Ascending aorta (tissue), 2 donors: ENCODE results near the gene DYNLL1. TPM values are rescaled to one million over a fixed set of nuclear protein-coding genes. Genes with fewer than 3 reads are reported as not detected.
"Not testable (repeated sequence)": the region's sequence is repeated elsewhere in the genome, so short reads cannot be mapped to it uniquely, and the experiment has no call there.

ENCODE experiments used
- DNase-seq, 2 donors: peaks; one replicate each; pipeline ENCODE4 v3.0.0-alpha.2; 2019; ENCODE audit warnings: low spot score in 2 of 2
- H3K27ac ChIP-seq, 2 donors: fragments of 200-600 bp; sonication (generic); one replicate each; pipeline ENCODE4 v1.5.1; 2016 to 2017; ENCODE audit warnings: mild to moderate bottlenecking in 1 of 2
- H3K27me3 ChIP-seq: fragments of 200-600 bp; sonication (generic); one replicate; pipeline ENCODE4 v1.5.1; 2017
- H3K36me3 ChIP-seq, 2 donors: fragments of 200-600 bp; sonication (generic); one replicate each; pipeline ENCODE4 v1.5.1; 2016
- H3K4me1 ChIP-seq, 2 donors: fragments of 200-600 bp; sonication (generic); one replicate each; pipeline ENCODE4 v1.5.1; 2016 to 2017; ENCODE audit warnings: mild to moderate bottlenecking in 1 of 2
- H3K4me3 ChIP-seq, 2 donors: fragments of 200-600 bp; sonication (generic); one replicate each; pipeline ENCODE4 v1.5.1; 2016 to 2017; ENCODE audit warnings: mild to moderate bottlenecking in 1 of 2
- H3K9me3 ChIP-seq, 2 donors: fragments of 200-600 bp; sonication (generic); one replicate each; pipeline ENCODE4 v1.5.1; 2016
- intact Hi-C: fragments of 100-400 bp; cut with DNase I; formaldehyde crosslinking; loops from one replicate; pipeline ENCODE4 v1.15.1; 2023
- total RNA-seq: library from RNA; depleted of rRNA; stranded (reverse); fragments of >200 nt; gene quantifications from one replicate; pipeline ENCODE4 v1.1.0, GENCODE V29; 2016
- TF ChIP-seq, protein P1 (sequence below), 3 experiments: fragments of 200-600 bp in 2 of 3; fragments of 450-650 bp in 1 of 3; sonication (generic) in 2 of 3; IDR thresholded peaks; one replicate each; pipeline ENCODE4 v1.5.1; 2016 to 2019; ENCODE audit warnings: antibody characterized with exemption in 3 of 3, mild to moderate bottlenecking in 1 of 3, moderate library complexity in 1 of 3

Gene DYNLL1
- total RNA-seq, 1 donor from 2014 or later, result 216 TPM

DNA sequence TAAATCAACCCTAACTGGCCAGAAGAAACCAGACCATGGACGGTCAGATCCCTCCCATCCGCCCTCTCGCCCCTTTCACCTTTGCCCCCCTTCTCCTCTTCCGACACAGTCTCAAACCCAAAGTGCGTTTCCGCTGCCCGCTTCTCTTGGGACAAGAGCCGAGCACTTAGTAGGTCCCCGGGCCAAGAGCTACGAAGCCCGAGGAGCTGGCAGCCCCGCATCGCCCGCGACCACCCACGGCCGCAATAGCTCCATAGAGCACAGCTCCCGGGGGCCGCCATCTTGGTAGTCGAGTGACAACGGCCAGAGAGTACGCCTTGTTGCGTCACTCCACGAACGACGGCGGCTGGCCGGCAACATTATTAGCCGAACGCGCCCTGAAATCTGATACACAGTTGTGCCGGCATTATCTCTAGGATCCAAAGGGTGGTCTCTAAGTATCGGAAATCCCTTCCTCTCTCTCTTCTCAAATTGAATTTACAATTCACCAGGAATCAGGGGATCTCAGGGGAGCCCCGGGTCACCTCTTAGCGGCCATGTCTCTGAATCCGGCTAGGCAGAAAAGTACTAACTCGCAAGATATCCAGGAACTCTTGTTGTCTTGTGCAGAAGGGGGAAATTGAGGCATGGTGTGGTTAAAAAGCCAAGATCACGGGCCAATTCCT is 33.1 kb downstream of the DYNLL1 start, which contains the start of gene COQ5:
TSS of gene COQ5 (minus strand) at position 298 of the 665 bp plus-strand sequence. CDS start at position 281, 17 bp downstream.
- intact Hi-C loops, result loop anchor here (1.0 kb wide), 1 partner anchor 33 kb away; the partner anchor contains the start of gene DYNLL1
- Histone ChIP-seq H3K27me3 (no peaks in the 10 kb centered on the region), H3K9me3 (no peaks in the 10 kb centered on the region), H3K4me3 (peak within 1 kb of the TSS; percentile 78 to 93), H3K36me3 (no peaks in the 10 kb centered on the region), H3K27ac (peak within 1 kb of the TSS; percentile 87 to 93), H3K4me1 (peaks cover 0 to 8% of the 10 kb centered on the region in 2 donors)
- peak; percentile 48 to 94 for DNase-seq
- TF ChIP-seq, protein P1, sequence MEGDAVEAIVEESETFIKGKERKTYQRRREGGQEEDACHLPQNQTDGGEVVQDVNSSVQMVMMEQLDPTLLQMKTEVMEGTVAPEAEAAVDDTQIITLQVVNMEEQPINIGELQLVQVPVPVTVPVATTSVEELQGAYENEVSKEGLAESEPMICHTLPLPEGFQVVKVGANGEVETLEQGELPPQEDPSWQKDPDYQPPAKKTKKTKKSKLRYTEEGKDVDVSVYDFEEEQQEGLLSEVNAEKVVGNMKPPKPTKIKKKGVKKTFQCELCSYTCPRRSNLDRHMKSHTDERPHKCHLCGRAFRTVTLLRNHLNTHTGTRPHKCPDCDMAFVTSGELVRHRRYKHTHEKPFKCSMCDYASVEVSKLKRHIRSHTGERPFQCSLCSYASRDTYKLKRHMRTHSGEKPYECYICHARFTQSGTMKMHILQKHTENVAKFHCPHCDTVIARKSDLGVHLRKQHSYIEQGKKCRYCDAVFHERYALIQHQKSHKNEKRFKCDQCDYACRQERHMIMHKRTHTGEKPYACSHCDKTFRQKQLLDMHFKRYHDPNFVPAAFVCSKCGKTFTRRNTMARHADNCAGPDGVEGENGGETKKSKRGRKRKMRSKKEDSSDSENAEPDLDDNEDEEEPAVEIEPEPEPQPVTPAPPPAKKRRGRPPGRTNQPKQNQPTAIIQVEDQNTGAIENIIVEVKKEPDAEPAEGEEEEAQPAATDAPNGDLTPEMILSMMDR (IDR thresholded peaks at IDR 0.05), result no peak

DNA sequence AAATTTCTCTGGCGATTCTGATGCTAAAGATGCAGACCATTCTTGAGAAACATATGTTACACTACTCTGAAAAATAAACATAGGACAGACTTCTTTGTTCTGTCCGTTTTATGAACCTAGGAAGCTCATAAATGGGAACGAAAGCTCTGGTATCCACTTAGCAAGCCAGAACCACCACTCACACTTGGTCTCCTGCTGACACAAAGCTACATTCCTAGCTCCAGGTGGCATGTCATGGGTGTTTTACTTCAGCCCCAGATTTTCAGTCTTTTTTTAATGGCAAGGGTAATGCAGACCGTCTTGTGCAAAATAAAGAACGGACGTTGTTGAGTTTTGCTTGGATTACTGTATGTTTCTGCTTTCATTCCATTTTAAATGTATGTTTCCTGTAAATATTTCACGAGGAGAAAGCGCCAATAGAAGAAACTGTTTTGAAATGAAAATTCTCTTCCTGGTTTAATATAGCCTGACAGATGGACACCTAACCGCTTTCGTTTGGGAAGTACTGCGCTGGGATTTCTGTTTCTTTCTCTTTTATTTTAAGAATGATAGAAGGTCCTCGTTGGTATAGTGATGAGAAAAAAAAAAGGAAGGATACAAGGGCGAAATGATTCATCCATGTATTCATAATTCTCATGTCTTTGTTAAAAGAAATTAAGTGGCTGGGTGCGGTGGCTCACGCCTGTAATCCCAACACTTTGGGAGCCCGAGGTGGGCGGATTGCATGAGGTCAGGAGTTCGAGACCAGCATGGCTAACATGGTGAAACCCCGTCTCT is 33.9 kb downstream of the DYNLL1 start:
- peak overlapping the region; percentile 87 to 93 for H3K27ac ChIP-seq
- intact Hi-C loops, result loop anchor here (1.0 to 5.0 kb wide), 2 partner anchors 34 to 83 kb away; partner anchors contain the start of genes DYNLL1, GATC and TRIAP1
- peak overlapping the region; percentile 78 to 93 for H3K4me3 ChIP-seq
- no peaks in the 10 kb centered on the region for H3K27me3 ChIP-seq
- no peak for DNase-seq
- peaks cover 0 to 8% of the 10 kb centered on the region in 2 donors for H3K4me1 ChIP-seq
- H3K36me3 ChIP-seq, result no peaks in the 10 kb centered on the region
- H3K9me3 ChIP-seq, result no peaks in the 10 kb centered on the region
- TF ChIP-seq, protein P1 (IDR thresholded peaks at IDR 0.05), result peak in 1 of 3 experiments; percentile 8

DNA sequence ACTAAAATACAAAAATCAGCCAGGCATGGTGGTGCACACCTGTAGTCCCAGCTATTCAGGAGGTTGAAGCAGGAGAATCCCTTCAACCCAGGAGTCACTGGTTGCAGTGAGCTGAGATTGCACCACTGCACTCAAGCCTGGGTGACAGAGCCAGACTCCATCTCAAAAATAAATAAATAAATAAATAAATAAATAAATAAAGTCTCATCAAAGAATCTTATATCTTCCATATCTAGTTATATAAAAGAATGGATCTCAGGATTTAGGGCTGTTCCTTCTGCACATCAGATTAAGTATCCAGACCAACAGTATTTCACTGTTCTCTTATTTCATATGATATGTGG is 34.5 kb downstream of the DYNLL1 start:
- not testable (repeated sequence) for H3K9me3 ChIP-seq, H3K4me1 ChIP-seq, H3K27me3 ChIP-seq, DNase-seq, H3K36me3 ChIP-seq
- Histone ChIP-seq H3K27ac (peak overlapping the region; percentile 87 to 93), H3K4me3 (peak overlapping the region in 1 of 2 donors; percentile 93)
- intact Hi-C loops, result loop anchor here (5.0 kb wide), 1 partner anchor 83 kb away; the partner anchor contains the start of genes GATC and TRIAP1

DNA sequence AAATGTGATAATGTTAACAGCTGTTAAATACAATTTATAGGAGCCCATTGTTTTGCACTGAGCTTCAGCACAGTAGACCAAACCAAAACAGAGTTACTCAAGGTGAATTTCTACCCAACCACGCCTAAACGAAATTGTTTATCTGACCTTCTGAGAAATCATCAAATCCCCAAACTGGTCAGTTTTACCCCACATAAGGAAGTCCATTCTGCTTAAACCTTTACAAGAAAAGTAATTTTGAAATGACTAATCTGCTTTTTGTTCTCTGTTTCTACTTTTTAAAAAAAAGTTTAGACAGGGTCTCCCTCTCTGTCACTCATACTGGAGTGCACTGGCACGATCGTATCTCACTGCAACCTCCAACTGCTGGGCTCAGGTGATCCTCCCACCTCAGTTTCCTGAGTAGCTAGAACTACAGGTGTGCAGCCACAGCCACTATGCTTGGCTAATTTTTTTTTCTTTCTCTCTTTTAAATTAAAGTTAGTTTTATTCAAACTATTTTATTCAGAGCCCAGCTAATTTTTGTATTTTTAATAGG is 36.9 kb downstream of the DYNLL1 start:
- intact Hi-C loops, result loop anchor here (5.0 kb wide), 1 partner anchor 85 kb away; the partner anchor contains the start of genes GATC and TRIAP1
- no peak overlapping the region for H3K27ac ChIP-seq
- no peaks in the 10 kb centered on the region for H3K27me3 ChIP-seq
- no peaks in the 10 kb centered on the region for H3K36me3 ChIP-seq
- no peak for DNase-seq
- peaks cover 17 to 31% of the 10 kb centered on the region in 2 donors for H3K4me1 ChIP-seq
- TF ChIP-seq, protein P1 (IDR thresholded peaks at IDR 0.05), result no peak
- H3K4me3 ChIP-seq, result no peak overlapping the region
- H3K9me3 ChIP-seq, result no peaks in the 10 kb centered on the region

DNA sequence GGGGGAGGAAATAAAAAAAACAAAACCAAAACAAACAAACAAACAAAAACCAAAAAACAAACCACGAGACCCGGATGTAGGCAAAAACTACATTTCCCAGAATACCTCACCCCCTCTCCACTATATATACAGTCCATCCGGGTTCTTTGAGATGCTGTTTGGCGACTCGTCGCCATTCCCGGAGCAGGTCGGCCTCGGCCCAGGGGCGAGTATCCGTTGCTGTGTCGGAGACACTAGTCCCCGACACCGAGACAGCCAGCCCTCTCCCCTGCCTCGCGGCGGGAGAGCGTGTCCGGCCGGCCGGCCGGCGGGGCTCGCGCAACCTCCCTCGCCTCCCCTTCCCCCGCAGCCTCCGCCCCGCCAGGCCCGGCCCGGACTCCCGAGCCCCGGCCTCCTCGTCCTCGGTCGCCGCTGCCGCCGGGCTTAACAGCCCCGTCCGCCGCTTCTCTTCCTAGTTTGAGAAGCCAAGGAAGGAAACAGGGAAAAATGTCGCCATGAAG is 38.3 kb downstream of the DYNLL1 start, which contains the start of gene RNF10:
TSS of gene RNF10 (plus strand) at position 154 of the 500 bp plus-strand sequence. CDS start 456 bp downstream, outside the sequence.
- no peaks in the 10 kb centered on the region for H3K27me3 ChIP-seq
- intact Hi-C loops, result loop anchor here (2.0 to 5.0 kb wide), 2 partner anchors 47 to 87 kb away; partner anchors contain the start of genes GATC, POP5 and TRIAP1
- peak within 1 kb of the TSS; percentile 93 to 96 for H3K27ac ChIP-seq
- TF ChIP-seq, protein P1 (IDR thresholded peaks at IDR 0.05), result no peak
- H3K36me3 ChIP-seq, result no peaks in the 10 kb centered on the region
- DNase-seq, result peak in 1 of 2 donors; percentile 82
- peak within 1 kb of the TSS; percentile 88 to 96 for H3K4me3 ChIP-seq
- no peaks in the 10 kb centered on the region for H3K9me3 ChIP-seq
- peaks cover 19 to 41% of the 10 kb centered on the region in 2 donors for H3K4me1 ChIP-seq
